Thoracic aorta (tissue), 2 donors: ENCODE measurements around the gene STRADA. TPM values are rescaled to one million over a fixed set of nuclear protein-coding genes. Genes with fewer than 3 reads are reported as not detected.

ENCODE experiments used
- ATAC-seq: fragments of 150-250 bp; one replicate; pipeline ENCODE4 v1.8.0; 2017; ENCODE audit warnings: low read depth; ENCODE audit not compliant: insufficient number of reproducible peaks, low FRiP score
- DNase-seq: peaks from one replicate; pipeline ENCODE4 v3.0.0-alpha.2; 2020; ENCODE audit warnings: low spot score
- H3K27ac ChIP-seq, 2 donors: fragments of 200-600 bp; sonication (generic); 1 replicate in 1 of 2; 2 replicates in 1 of 2; pipeline ENCODE4 v1.5.1; 2016; ENCODE audit warnings: mild to moderate bottlenecking in 2 of 2, moderate library complexity in 2 of 2
- H3K27me3 ChIP-seq: fragments of 200-600 bp; sonication (generic); replicated peaks from 2 replicates; pipeline ENCODE4 v1.6.0; 2016; ENCODE audit warnings: mild to moderate bottlenecking; ENCODE audit not compliant: insufficient read depth
- H3K36me3 ChIP-seq: fragments of 200-600 bp; sonication (generic); one replicate; pipeline ENCODE4 v1.5.1; 2016
- H3K4me1 ChIP-seq, 2 donors: fragments of 200-600 bp; sonication (generic); 1 replicate in 1 of 2; 2 replicates in 1 of 2; pipeline versions ENCODE4 v1.5.1 to v1.6.0; 2016; ENCODE audit warnings: low read depth in 2 of 2, mild to moderate bottlenecking in 1 of 2; ENCODE audit not compliant: control insufficient read depth in 1 of 2
- H3K4me3 ChIP-seq: fragments of 200-600 bp; sonication (generic); 2 replicates; pipeline ENCODE4 v1.5.1; 2016; ENCODE audit warnings: mild to moderate bottlenecking
- H3K9me3 ChIP-seq: fragments of 200-600 bp; sonication (generic); 2 replicates; pipeline ENCODE4 v1.5.1; 2016
- total RNA-seq, 2 donors: library from RNA; depleted of rRNA; stranded (reverse); fragments of >200 nt; gene quantifications; one replicate each; pipeline versions ENCODE4 v1.1.0 to v1.2.3, GENCODE V29; 2016
- TF ChIP-seq, protein P1 (sequence below): fragments of 200-600 bp; sonication (generic); IDR thresholded peaks from one replicate; pipeline ENCODE4 v1.5.1; 2019; ENCODE audit warnings: antibody characterized with exemption

The STRADA gene
- total RNA-seq, 2 donors from 2014 or later, result 40.9 to 62.2 TPM

DNA sequence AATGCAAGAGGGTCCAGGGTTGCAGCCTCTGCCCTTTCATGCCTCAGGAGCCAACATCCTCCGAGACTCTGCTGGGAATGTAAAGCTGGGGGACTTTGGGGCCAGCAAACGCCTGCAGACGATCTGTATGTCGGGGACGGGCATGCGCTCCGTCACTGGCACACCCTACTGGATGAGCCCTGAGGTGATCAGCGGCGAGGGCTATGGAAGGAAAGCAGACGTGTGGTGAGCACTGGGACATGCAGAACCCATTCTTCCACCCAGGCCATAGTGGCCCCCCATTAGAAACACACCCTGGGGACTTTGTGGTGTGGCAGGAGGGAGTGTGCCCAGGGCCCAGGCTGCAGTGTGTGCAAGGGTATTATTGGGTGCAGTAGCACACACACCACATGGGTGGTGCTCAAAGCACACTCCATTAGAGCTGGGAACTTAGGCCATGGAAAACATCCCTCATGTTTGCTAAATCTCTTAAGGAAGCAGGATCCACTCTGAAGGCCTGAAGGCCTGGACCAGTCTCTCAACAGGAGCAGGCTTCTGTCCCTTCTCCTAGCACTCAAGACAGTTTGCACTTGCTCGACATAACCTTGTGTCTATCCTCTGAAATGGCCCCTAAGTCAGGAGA is 49.3 kb downstream of the STRADA start:
- H3K27me3 ChIP-seq, result no peaks in the 10 kb centered on the region
- H3K9me3 ChIP-seq, result no peaks in the 10 kb centered on the region
- H3K4me3 ChIP-seq, result no peak overlapping the region
- H3K36me3 ChIP-seq, result peaks cover 66% of the 10 kb centered on the region
- ATAC-seq (no peak), DNase-seq (no peak)
- no peak overlapping the region for H3K27ac ChIP-seq
- TF ChIP-seq, protein P1, sequence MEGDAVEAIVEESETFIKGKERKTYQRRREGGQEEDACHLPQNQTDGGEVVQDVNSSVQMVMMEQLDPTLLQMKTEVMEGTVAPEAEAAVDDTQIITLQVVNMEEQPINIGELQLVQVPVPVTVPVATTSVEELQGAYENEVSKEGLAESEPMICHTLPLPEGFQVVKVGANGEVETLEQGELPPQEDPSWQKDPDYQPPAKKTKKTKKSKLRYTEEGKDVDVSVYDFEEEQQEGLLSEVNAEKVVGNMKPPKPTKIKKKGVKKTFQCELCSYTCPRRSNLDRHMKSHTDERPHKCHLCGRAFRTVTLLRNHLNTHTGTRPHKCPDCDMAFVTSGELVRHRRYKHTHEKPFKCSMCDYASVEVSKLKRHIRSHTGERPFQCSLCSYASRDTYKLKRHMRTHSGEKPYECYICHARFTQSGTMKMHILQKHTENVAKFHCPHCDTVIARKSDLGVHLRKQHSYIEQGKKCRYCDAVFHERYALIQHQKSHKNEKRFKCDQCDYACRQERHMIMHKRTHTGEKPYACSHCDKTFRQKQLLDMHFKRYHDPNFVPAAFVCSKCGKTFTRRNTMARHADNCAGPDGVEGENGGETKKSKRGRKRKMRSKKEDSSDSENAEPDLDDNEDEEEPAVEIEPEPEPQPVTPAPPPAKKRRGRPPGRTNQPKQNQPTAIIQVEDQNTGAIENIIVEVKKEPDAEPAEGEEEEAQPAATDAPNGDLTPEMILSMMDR, result no peak
- no peaks in the 10 kb centered on the region for H3K4me1 ChIP-seq

DNA sequence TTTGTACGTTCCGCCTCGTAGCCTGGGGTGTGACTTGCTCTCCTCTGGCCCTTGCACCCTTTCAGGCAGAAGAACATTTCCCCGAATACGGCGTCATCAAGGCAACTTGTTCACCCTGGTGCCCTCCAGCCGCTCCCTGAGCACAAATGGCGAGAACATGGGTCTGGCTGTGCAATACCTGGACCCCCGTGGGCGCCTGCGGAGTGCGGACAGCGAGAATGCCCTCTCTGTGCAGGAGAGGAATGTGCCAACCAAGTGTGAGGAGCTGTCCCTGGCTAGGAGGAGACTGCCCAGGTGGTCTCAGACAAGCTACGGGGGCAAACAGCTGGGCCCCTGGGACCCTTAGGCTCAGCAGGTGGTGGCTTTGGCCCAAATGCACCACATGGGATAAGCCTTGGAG is 52.1 kb downstream of the STRADA start:
- no peak for ATAC-seq
- DNase-seq, result no peak
- Histone ChIP-seq H3K27me3 (no peaks in the 10 kb centered on the region), H3K27ac (no peak overlapping the region), H3K4me3 (no peak overlapping the region), H3K4me1 (peaks cover 7 to 9% of the 10 kb centered on the region in 2 donors), H3K9me3 (no peaks in the 10 kb centered on the region), H3K36me3 (peaks cover 64% of the 10 kb centered on the region)
- TF ChIP-seq, protein P1, result no peak

DNA sequence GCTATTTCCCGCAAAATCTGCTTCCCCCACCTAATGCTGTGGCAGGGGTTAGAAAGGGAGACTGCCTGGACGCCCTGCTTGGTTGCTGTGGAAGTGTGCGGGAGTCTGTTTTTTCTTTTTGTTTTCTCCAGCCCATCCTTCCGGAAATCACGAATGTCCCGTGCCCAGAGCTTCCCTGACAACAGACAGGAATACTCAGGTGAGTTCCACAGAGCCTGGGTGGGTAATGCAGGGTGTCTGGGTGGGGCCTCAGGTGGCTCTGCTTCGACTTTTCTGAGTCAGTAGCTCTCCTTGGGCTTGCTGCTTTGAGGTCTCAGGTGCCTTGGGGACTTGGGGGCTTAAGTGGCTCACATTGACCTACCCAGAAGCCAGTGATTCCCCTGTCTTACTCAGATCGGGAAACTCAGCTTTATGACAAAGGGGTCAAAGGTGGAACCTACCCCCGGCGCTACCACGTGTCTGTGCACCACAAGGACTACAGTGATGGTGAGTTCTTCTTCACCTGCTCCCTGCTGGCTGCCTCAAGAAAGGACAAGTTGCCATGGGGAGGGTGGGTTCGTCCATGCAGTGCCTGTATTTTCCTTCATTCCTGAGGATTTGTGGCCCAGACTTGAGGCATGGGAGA is 53.1 kb downstream of the STRADA start:
- H3K9me3 ChIP-seq, result no peaks in the 10 kb centered on the region
- ATAC-seq (no peak), DNase-seq (no peak)
- H3K4me3 ChIP-seq, result no peak overlapping the region
- H3K36me3 ChIP-seq, result peaks cover 57% of the 10 kb centered on the region
- H3K27ac ChIP-seq, result no peak overlapping the region
- H3K27me3 ChIP-seq, result no peaks in the 10 kb centered on the region
- H3K4me1 ChIP-seq, result peaks cover 7 to 9% of the 10 kb centered on the region in 2 donors
- TF ChIP-seq, protein P1, result no peak

DNA sequence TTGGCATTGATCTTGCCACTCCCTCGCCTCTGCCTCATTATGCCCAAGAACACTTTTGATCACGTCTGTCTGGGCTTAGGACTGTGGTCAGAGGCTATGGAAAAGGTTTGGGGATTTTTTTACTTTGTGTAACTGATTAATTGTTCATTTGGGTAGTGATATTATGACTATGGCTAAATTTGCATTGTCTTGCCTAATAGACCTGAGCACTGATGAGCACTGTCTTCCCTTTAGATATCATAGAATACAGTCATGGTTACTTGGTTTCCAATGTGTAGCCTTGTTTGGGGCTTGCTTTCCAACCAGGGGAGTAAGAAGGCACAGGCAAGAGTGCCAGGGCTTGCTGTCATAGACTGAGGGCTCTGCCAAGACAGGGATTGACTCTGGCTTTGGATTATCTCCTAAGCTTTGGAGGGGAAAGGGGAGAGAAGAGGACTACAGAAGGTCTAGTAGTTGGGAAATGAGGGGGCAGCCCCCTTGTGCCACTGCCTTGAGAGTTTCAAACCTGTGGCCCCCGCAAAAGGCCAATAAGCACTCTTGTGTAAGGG is 55.4 kb downstream of the STRADA start:
- no peaks in the 10 kb centered on the region for H3K27me3 ChIP-seq
- H3K4me3 ChIP-seq, result no peak overlapping the region
- peaks cover 60% of the 10 kb centered on the region for H3K36me3 ChIP-seq
- no peak for ATAC-seq
- no peak for DNase-seq
- H3K4me1 ChIP-seq, result peaks cover 7 to 9% of the 10 kb centered on the region in 2 donors
- TF ChIP-seq, protein P1, result no peak
- no peak overlapping the region for H3K27ac ChIP-seq
- no peaks in the 10 kb centered on the region for H3K9me3 ChIP-seq

DNA sequence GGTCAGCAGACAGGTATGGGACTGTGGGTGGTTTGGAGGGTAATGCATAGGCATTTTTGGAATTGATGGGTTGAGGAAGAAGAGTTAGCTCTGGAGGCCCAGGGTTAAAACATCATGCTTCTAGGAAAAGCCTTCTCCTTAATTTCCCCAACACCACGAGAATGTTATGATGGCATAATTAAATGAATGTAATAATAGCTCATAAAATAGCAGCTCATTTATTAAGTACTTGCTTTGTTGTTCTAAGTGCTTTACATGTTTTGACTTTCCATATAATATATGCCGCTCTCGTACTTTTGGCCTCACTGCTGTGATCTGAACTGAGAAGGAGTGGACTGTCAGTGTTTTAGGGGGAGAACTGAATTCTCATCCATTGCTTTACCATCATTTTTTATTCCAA is 56.0 kb downstream of the STRADA start:
- DNase-seq (no peak), ATAC-seq (no peak)
- Histone ChIP-seq H3K27me3 (no peaks in the 10 kb centered on the region), H3K27ac (no peak overlapping the region), H3K4me3 (no peak overlapping the region), H3K9me3 (no peaks in the 10 kb centered on the region), H3K36me3 (peaks cover 54% of the 10 kb centered on the region), H3K4me1 (peaks cover 7 to 9% of the 10 kb centered on the region in 2 donors)
- TF ChIP-seq, protein P1, result no peak
